SK-N-SH (cell line): ENCODE data around the gene AKR7A2. TPM values are rescaled to one million over a fixed set of nuclear protein-coding genes. Genes with fewer than 3 reads are reported as not detected.
"Not testable (repeated sequence)": the region's sequence is repeated elsewhere in the genome, so short reads cannot be mapped to it uniquely, and the experiment has no call there.

Experiments used
- CTCF ChIA-PET: fragments of 300-600, 350-600 bp; formaldehyde crosslinking; extraction: SDS; loops from one replicate; lab custom pipeline; 2021; lab: Yijun Ruan, JAX
- POLR2A ChIA-PET: fragments of 350-600 bp; sonication (Branson Sonifier 250); formaldehyde crosslinking; extraction: SDS; loops from one replicate; lab custom pipeline; 2020; ENCODE audit warnings: antibody characterized with exemption, inconsistent platforms; lab: Yijun Ruan, JAX
- DNase-seq: peaks from one replicate; pipeline ENCODE4 v3.0.0; 2012
- H2AFZ ChIP-seq: fragments of 200-600 bp; sonication (generic); 2 replicates; pipeline ENCODE4 v1.8.1; 2016; ENCODE audit warnings: antibody characterized with exemption, mild to moderate bottlenecking, low read depth
- H3F3A ChIP-seq: fragments of 200-600 bp; sonication (generic); replicated peaks from 2 replicates; pipeline ENCODE3; 2016; ENCODE audit warnings: antibody characterized with exemption, mild to moderate bottlenecking; ENCODE audit not compliant: insufficient read depth
- H3K27ac ChIP-seq, 2 experiments: fragments of 200-500 bp in 1 of 2; fragments of 200-600 bp in 1 of 2; sonication (Bioruptor generic) in 1 of 2; sonication (generic), shearing (Covaris generic) in 1 of 2; 2 replicates each; pipeline versions ENCODE4 v1.5.1 to v1.6.1; 2014 to 2016; ENCODE audit warnings: low read depth in 2 of 2, inconsistent platforms in 1 of 2, low read length in 1 of 2, mild to moderate bottlenecking in 1 of 2, mixed read lengths in 1 of 2
- H3K27me3 ChIP-seq: fragments of 200-600 bp; sonication (generic), shearing (Covaris generic); 2 replicates; pipeline ENCODE4 v1.6.1; 2016; ENCODE audit warnings: mixed run types; ENCODE audit not compliant: insufficient read depth
- H3K36me3 ChIP-seq, 2 experiments: fragments of 200-500 bp in 1 of 2; fragments of 200-600 bp in 1 of 2; sonication (Bioruptor generic) in 1 of 2; sonication (generic) in 1 of 2; replicated peaks in 1 of 2; 2 replicates each; pipeline versions ENCODE3 to v1.5.1; 2014 to 2016; ENCODE audit warnings: low read length in 1 of 2, mild to moderate bottlenecking in 1 of 2; ENCODE audit not compliant: insufficient read depth in 2 of 2, control insufficient read depth in 1 of 2
- H3K4me1 ChIP-seq, 2 experiments: fragments of 200-500 bp in 1 of 2; fragments of 200-600 bp in 1 of 2; sonication (Bioruptor generic) in 1 of 2; sonication (generic), shearing (Covaris generic) in 1 of 2; 2 replicates each; pipeline versions ENCODE4 v1.5.1 to v1.6.1; 2014 to 2016; ENCODE audit warnings: low read depth in 1 of 2, low read length in 1 of 2, mixed run types in 1 of 2; ENCODE audit not compliant: insufficient read depth in 2 of 2, control insufficient read depth in 1 of 2
- H3K4me2 ChIP-seq: fragments of 200-600 bp; sonication (generic), shearing (Covaris generic); 2 replicates; pipeline ENCODE4 v1.6.1; 2017; ENCODE audit warnings: mixed run types
- H3K4me3 ChIP-seq, 2 experiments: fragments of 200-500 bp in 1 of 2; fragments of 200-600 bp in 1 of 2; sonication (Bioruptor generic) in 1 of 2; sonication (generic), shearing (Covaris generic) in 1 of 2; 2 replicates each; pipeline versions ENCODE4 v1.5.1 to v1.8.1; 2014 to 2016; ENCODE audit warnings: low read depth in 2 of 2, inconsistent platforms in 1 of 2, low read length in 1 of 2, mild to moderate bottlenecking in 1 of 2, mixed read lengths in 1 of 2, moderate library complexity in 1 of 2
- H3K79me2 ChIP-seq: fragments of 200-600 bp; sonication (generic); 2 replicates; pipeline ENCODE4 v1.8.1; 2017; ENCODE audit warnings: mild to moderate bottlenecking; ENCODE audit not compliant: insufficient read depth
- H3K9ac ChIP-seq: fragments of 200-600 bp; sonication (generic); 2 replicates; pipeline ENCODE4 v1.6.1; 2017; ENCODE audit warnings: mixed run types
- H3K9me2 ChIP-seq: fragments of 200-600 bp; sonication (generic); 2 replicates; pipeline ENCODE4 v1.6.1; 2017; ENCODE audit warnings: mixed run types
- H3K9me3 ChIP-seq: fragments of 200-600 bp; sonication (generic); 2 replicates; pipeline ENCODE4 v1.6.1; 2017; ENCODE audit warnings: mixed run types, mild to moderate bottlenecking, moderate library complexity
- H4K20me1 ChIP-seq: fragments of 200-600 bp; sonication (generic); 2 replicates; pipeline ENCODE4 v1.6.1; 2017; ENCODE audit warnings: mild to moderate bottlenecking, mixed run types; ENCODE audit not compliant: insufficient read depth
- CHD2 ChIP-seq: fragments of 150-350 bp; IDR thresholded peaks from 2 replicates; pipeline ENCODE4 v1.6.1; 2018; ENCODE audit warnings: low read length; ENCODE audit not compliant: partially characterized antibody
- EP300 ChIP-seq, 2 experiments: IDR thresholded peaks; 2 replicates each; pipeline versions ENCODE4 v1.4.0 to v1.6.1; 2012; ENCODE audit warnings: borderline replicate concordance in 1 of 2, low read depth in 1 of 2, low read length in 1 of 2
- FOXM1 ChIP-seq: IDR thresholded peaks from 2 replicates; pipeline ENCODE4 v1.4.0; 2012; ENCODE audit warnings: low read depth, mild to moderate bottlenecking
- IRF3 ChIP-seq: fragments of 150-350 bp; IDR thresholded peaks from 2 replicates; pipeline ENCODE4 v1.6.1; 2016; ENCODE audit warnings: mild to moderate bottlenecking, low read depth, low read length
- JUND ChIP-seq: IDR thresholded peaks from 2 replicates; pipeline ENCODE4 v1.4.0; 2012
- PBX3 ChIP-seq: IDR thresholded peaks from 2 replicates; pipeline ENCODE4; 2012
- RAD21 ChIP-seq: IDR thresholded peaks from 2 replicates; pipeline ENCODE4 v1.6.1; 2012; ENCODE audit warnings: mild to moderate bottlenecking, low read length
- RCOR1 ChIP-seq: fragments of 150-350 bp; IDR thresholded peaks from 2 replicates; pipeline ENCODE4 v1.6.1; 2017; ENCODE audit warnings: antibody characterized with exemption, low read length
- REST ChIP-seq: IDR thresholded peaks from 2 replicates; pipeline ENCODE4 v1.6.1; 2012; ENCODE audit warnings: mild to moderate bottlenecking, low read depth, low read length, moderate library complexity
- RFX5 ChIP-seq: IDR thresholded peaks from 2 replicates; pipeline ENCODE4 v1.6.1; 2012; ENCODE audit warnings: mild to moderate bottlenecking, improper control_type of control experiment, low read length
- RXRA ChIP-seq: IDR thresholded peaks from 2 replicates; pipeline ENCODE4 v1.4.0; 2012; ENCODE audit warnings: low read depth, mild to moderate bottlenecking, borderline replicate concordance
- TCF12 ChIP-seq: IDR thresholded peaks from 2 replicates; pipeline ENCODE4 v1.4.0; 2012
- USF1 ChIP-seq: IDR thresholded peaks from 2 replicates; pipeline ENCODE4 v1.4.0; 2012; ENCODE audit warnings: low read depth, borderline replicate concordance
- USF2 ChIP-seq: fragments of 150-350 bp; IDR thresholded peaks from 2 replicates; pipeline ENCODE4 v1.6.1; 2017; ENCODE audit warnings: antibody characterized with exemption, low read length, low read depth, borderline replicate concordance
- WGBS: methylation state at CpG from one replicate; pipeline ENCODE4 v1.1.6; 2017; ENCODE audit warnings: low lambda C conversion rate; 5-methylcytosine and 5-hydroxymethylcytosine counted together
- polyA plus RNA-seq, 3 experiments: library from polyadenylated mRNA; depleted of rRNA; stranded (reverse); fragments of >200 nt; gene quantifications; 2 replicates each; pipeline ENCODE4 v1.2.3, GENCODE V29; 2012

The AKR7A2 gene
- polyA plus RNA-seq, 1 of the 3 experiments (the other 2 are of a cell fraction) = 40.7 TPM

GRCh38 chr1:19306941-19307340, 5.0 kb downstream of the AKR7A2 start:
- H3K79me2 ChIP-seq = peaks cover 33% of the 10 kb centered on the region
- whole genome bisulfite sequencing = 98% methylated on average over 5 of the region's 6 CpGs
- H3K4me1 ChIP-seq = peaks cover 5 to 11% of the 10 kb centered on the region in 2 experiments; a peak in 1 of 4 replicates
- POLR2A ChIA-PET = no interaction called here
- no peaks in the 10 kb centered on the region for H3K27me3 ChIP-seq
- H3K9ac ChIP-seq = no peak overlapping the region
- no peak overlapping the region for H2AFZ ChIP-seq
- no peaks in the 10 kb centered on the region for H3K9me2 ChIP-seq
- no peaks in the 10 kb centered on the region for H3K9me3 ChIP-seq
- no peaks in the 10 kb centered on the region for H3F3A ChIP-seq
- CTCF ChIA-PET = interaction anchor here (1.5 kb wide), 1 partner anchor 347 kb away, joined by 3 read pairs; no protein-coding TSS in a partner anchor
- H3K36me3 ChIP-seq = peaks cover 20 to 36% of the 10 kb centered on the region in 2 experiments
- DNase-seq = no peak
- no peak overlapping the region for H3K27ac ChIP-seq
- peaks cover 19% of the 10 kb centered on the region for H4K20me1 ChIP-seq
- no peak overlapping the region for H3K4me3 ChIP-seq
- H3K4me2 ChIP-seq = no peak overlapping the region
- no peak for TF ChIP-seq USF1
- no peak for TF ChIP-seq JUND
- no peak for TF ChIP-seq FOXM1
- no peak for TF ChIP-seq RFX5

- Histone ChIP-seq H3K9me3 (no peaks in the 10 kb centered on the region), H3K4me2 (no peak overlapping the region), H4K20me1 (peaks cover 16% of the 10 kb centered on the region), H3K9me2 (no peaks in the 10 kb centered on the region)
- POLR2A ChIA-PET = no interaction called here
- 100% methylated on average over 4 of the region's 11 CpGs for WGBS
- TF ChIP-seq EP300 (IDR thresholded peaks at IDR 0.05; ENCODE audit: borderline replicate concordance in 1 of 2, low read depth in 1 of 2, low read length in 1 of 2) (no peak), RCOR1 (no peak), RXRA (no peak), TCF12 (no peak), USF2 (no peak), PBX3 (no peak), IRF3 (no peak), REST (no peak), RAD21 (no peak), CHD2 (no peak), USF1 (no peak)
- TF ChIP-seq, all 33 proteins: peak for 0
- H3K4me3 ChIP-seq = no peak overlapping the region
- peaks cover 20 to 36% of the 10 kb centered on the region in 2 experiments for H3K36me3 ChIP-seq
- H2AFZ ChIP-seq = no peak overlapping the region
- H3K4me1 ChIP-seq = peaks cover 3 to 4% of the 10 kb centered on the region in 2 experiments; a peak in 1 of 4 replicates
- no peak overlapping the region for H3K27ac ChIP-seq
- no peak overlapping the region for H3K9ac ChIP-seq
- no peaks in the 10 kb centered on the region for H3K27me3 ChIP-seq
- DNase-seq = no peak
- H3F3A ChIP-seq = no peaks in the 10 kb centered on the region
- peaks cover 23% of the 10 kb centered on the region for H3K79me2 ChIP-seq
- CTCF ChIA-PET = no interaction called here
Observed at GRCh38 chr1:19305880-19306279, 6.1 kb downstream of the AKR7A2 start.

GRCh38 chr1:19304081-19304480, 7.9 kb downstream of the AKR7A2 start:
- H2AFZ ChIP-seq, H3K9me3 ChIP-seq, H3K4me3 ChIP-seq, H3K27me3 ChIP-seq, POLR2A ChIA-PET, DNase-seq, H3K79me2 ChIP-seq, H3K27ac ChIP-seq, H3F3A ChIP-seq, H3K9me2 ChIP-seq, H3K4me2 ChIP-seq, H3K9ac ChIP-seq, H4K20me1 ChIP-seq, H3K4me1 ChIP-seq: not testable (repeated sequence)
- CTCF ChIA-PET = interaction anchor here (0.9 kb wide), 1 partner anchor 350 kb away, joined by 3 read pairs; no protein-coding TSS in a partner anchor
- 99% methylated on average over 8 of the region's 10 CpGs for WGBS
- H3K36me3 ChIP-seq = peaks cover 20 to 36% of the 10 kb centered on the region in 2 experiments
